GM21786 (cell line): ENCODE results near the gene CGB3.
A peak's percentile ranks its signal among the peaks of the same experiment; 100 is the strongest.

Experiments used
- ATAC-seq: cut with Tn5 transposase; IDR thresholded peaks from one replicate; pipeline ENCODE4 v1.9.1; 2021; ENCODE audit not compliant: unreplicated experiment

CGB3 gene

GRCh38 chr19:49016067-49016839, 7.9 kb downstream of the CGB3 start:
- ATAC-seq: no peak

- ATAC-seq: no peak
Observed at GRCh38 chr19:49014870-49015255, 9.3 kb downstream of the CGB3 start.

- ATAC-seq: no peak
Observed at GRCh38 chr19:49014123-49014869, 9.8 kb downstream of the CGB3 start.

- ATAC-seq: no peak
Observed at GRCh38 chr19:49011194-49011593, 12.9 kb downstream of the CGB3 start.

GRCh38 chr19:49010453-49010852, 13.7 kb downstream of the CGB3 start:
- no peak for ATAC-seq

DNA sequence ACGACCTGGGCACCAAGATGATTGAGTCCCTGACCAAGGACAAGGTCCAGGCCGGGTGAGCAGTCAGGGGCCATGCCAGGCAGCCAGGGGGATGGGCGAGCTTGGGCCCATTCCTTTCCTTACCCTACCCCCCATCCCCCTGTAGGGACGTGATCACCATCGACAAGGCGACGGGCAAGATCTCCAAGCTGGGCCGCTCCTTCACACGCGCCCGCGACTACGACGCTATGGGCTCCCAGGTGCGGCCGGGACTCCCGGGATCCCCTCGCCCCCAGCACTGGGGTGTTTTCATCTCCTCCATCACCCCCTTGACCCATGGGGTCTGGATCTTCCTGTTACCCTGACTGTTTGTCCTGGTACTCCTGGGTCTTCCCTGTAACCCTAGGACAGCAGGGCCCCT, 14.3 kb downstream of the CGB3 start:
- no peak for ATAC-seq

- no peak for ATAC-seq
Observed at GRCh38 chr19:49006905-49007304, 17.2 kb downstream of the CGB3 start.

DNA sequence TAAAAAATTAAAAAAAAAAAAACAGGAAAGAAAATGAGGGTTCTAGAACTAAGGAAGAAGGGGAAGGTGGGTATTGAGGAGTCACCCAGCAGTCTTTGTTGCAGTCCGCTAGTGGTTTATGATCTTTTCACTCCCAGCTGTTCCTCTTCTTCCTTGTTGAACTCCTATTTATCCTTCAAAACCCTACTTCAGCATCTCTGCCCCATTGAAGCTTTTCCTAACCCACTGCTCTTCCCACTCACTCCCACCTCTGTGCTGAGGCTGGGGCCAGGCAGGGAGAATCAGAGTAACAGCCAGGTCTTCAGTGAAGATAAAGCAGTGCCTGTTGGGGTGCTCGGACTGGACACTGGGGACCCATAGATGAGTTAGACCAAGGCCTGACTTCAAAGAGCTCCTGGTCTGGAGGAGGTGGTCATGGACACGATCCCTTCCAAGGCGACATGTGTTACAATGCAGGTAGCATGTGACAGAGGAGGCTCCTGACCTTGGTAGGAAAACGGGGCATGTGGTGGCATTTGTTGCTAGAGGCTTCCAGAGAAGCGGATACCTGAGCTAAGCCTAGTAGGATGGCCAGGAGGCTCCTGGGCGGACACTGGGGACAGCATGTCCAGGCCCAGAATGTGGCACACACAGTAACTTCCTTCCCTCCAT, 19.0 kb downstream of the CGB3 start:
- no peak for ATAC-seq

DNA sequence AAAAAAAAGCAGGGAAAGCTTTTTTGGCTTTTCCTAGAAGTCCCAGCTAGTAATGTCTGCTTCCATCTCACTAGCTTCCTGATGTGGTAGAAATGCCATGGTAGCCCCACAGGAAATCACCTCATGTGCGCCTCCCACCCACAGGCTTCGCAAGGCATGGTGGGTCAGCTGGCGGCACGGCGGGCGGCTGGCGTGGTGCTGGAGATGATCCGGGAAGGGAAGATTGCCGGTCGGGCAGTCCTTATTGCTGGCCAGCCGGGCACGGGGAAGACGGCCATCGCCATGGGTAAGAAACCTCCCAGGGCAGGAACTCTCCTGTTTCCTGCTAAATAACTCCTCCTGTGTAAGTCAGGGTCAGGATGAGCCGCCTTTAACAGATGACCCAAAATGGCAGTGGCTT, 20.0 kb downstream of the CGB3 start:
- ATAC-seq: no peak

GRCh38 chr19:48999481-49000325, 24.4 kb downstream of the CGB3 start:
- no peak for ATAC-seq

- no peak for ATAC-seq
Observed at GRCh38 chr19:48997972-48998371, 26.2 kb downstream of the CGB3 start.

GRCh38 chr19:48994035-48994386, 30.1 kb downstream of the CGB3 start:
- ATAC-seq: no peak

- peak; percentile 86 for ATAC-seq
Observed at GRCh38 chr19:48993175-48994034, 30.7 kb downstream of the CGB3 start, which contains the start of the genes GYS1 and RUVBL2. Gene GYS1, minus strand, starts transcription at chr19:48993309. Its CDS starts 197 bp downstream, at chr19:48993112. Gene RUVBL2, plus strand, starts transcription at chr19:48993887. Its CDS starts 25 bp downstream, at chr19:48993912.

DNA sequence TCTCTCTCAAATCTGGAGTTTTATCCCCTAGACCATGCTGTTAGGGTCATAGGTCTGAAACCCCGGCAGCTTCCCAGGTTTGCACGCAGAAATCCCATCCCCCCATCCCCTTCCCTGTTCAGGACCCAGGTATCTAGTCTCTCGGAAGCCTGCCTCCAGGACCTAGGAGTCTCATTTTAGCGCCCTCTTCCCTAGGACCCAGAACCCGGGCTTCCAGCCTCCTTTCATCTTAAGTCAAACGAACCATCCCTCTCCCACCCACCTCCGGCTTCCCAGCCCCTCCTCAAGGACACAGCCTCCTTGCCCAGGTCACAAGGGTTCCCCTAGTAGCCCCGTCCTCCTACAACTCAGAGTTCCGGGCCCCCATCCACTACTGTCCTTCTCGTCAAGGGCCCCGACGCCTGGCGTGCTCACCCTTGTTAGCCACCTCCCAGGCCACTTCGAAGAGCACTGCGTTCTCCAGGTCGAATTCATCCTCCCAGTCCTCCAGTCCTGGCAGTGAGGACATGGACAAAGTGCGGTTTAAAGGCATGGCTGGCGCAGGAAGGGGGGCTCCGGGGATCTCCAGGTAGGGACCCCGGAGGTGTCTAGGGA, 31.5 kb downstream of the CGB3 start:
- ATAC-seq: no peak

GRCh38 chr19:48991873-48992580, 32.1 kb downstream of the CGB3 start:
- no peak for ATAC-seq

DNA sequence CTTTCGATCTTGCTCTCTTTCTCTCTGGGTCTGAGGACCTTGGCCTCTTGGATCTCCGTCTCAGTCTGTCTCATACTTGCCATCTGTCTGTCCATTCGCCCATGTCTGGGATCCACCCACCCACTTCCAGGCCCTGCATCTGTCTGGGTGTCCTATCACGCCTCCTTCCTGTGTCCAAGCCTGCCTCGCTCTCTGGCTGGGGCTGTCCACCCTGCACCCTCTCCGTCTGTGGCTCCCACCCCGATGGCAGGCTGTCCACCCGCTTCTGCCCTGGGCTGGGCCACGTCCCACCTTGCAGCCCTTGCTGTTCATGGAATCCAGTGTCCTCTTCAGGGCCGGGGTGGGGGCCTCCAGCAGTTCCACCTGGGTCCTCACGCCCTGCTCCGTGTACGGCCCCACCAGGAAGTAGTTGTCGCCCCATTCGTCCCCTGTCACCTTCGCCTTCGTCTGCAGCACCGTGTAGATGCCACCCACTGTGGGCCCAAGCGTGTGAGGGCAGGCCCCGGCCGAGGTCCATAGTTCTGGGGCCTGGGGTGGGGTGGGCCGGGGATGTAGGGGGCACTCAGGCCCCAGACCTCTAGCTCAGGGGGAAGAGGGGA, 33.0 kb downstream of the CGB3 start:
- no peak for ATAC-seq

DNA sequence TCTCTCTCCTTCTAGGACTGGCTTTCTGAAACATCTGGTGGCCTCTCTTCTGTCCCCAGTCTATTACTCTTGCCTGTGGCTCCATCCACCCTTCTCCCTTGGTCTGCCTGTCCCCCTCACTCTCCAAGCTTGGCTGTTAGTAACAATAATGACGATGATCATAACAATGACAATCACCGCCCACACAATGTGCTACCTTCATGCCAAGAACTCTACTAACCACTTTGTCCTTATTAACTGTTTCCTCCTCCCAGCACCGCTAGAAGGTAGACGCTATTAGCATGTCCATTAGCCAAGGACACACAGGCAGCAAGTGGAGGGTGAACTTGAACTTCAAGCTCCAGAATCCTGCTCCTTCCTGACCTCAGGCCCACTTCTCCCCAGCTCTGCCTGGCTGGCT, 33.7 kb downstream of the CGB3 start:
- no peak for ATAC-seq

GRCh38 chr19:48989701-48990291, 34.3 kb downstream of the CGB3 start:
- no peak for ATAC-seq
